H1 (cell line): ENCODE results near the gene CORO2B. TPM values are rescaled to one million over a fixed set of nuclear protein-coding genes. Genes with fewer than 3 reads are reported as not detected.

Source experiments
- CTCF ChIA-PET: fragments of 300-600 bp; sonication (Branson Sonifier 250); formaldehyde crosslinking; loops from one replicate; lab custom pipeline; 2021; ENCODE audit not compliant: partially characterized antibody; lab: Charles Lee
- POLR2A ChIA-PET: fragments of 300-600 bp; sonication (Branson Sonifier 250); formaldehyde crosslinking; loops from one replicate; lab custom pipeline; 2021; ENCODE audit warnings: inconsistent platforms; ENCODE audit not compliant: partially characterized antibody; lab: Charles Lee
- DNase-seq, 2 experiments: peaks; one replicate each; pipeline versions ENCODE4 v3.0.0 to v3.0.0-alpha.2; 2010 to 2022; ENCODE audit warnings: low spot score in 2 of 2, low read depth in 1 of 2, mixed read lengths in 1 of 2
- FAIRE-seq: peaks from 2 replicates; lab custom pipeline; 2011; peaks lifted over from hg19 to GRCh38; lab: Jason Lieb, UNC
- H2AFZ ChIP-seq: 2 replicates; pipeline ENCODE4 v1.8.1; 2012; ENCODE audit warnings: low read length, inconsistent platforms
- H2AK5ac ChIP-seq: 2 replicates; pipeline ENCODE4 v1.6.1; 2013; ENCODE audit warnings: low read depth, low read length
- H2BK120ac ChIP-seq: replicated peaks from 2 replicates; pipeline ENCODE3; 2013; ENCODE audit warnings: low read depth, low read length, inconsistent platforms
- H2BK12ac ChIP-seq: 2 replicates; pipeline ENCODE4 v1.6.1; 2013; ENCODE audit warnings: low read depth, low read length
- H2BK15ac ChIP-seq: 2 replicates; pipeline ENCODE4 v1.6.1; 2013; ENCODE audit warnings: low read length
- H2BK20ac ChIP-seq: 2 replicates; pipeline ENCODE4 v1.6.1; 2013; ENCODE audit warnings: low read length
- H2BK5ac ChIP-seq: 2 replicates; pipeline ENCODE4 v1.6.1; 2013; ENCODE audit warnings: low read depth, low read length
- H3K14ac ChIP-seq: 2 replicates; pipeline ENCODE4 v1.6.1; 2013; ENCODE audit warnings: inconsistent platforms; ENCODE audit not compliant: insufficient read length
- H3K18ac ChIP-seq: 2 replicates; pipeline ENCODE4 v1.6.1; 2013; ENCODE audit warnings: low read length; ENCODE audit errors: extremely low read depth
- H3K23ac ChIP-seq: 2 replicates; pipeline ENCODE4 v1.6.1; 2013; ENCODE audit warnings: inconsistent platforms; ENCODE audit not compliant: insufficient read length
- H3K23me2 ChIP-seq: 2 replicates; pipeline ENCODE4 v1.6.1; 2013; ENCODE audit warnings: low read depth, low read length
- H3K27ac ChIP-seq: 2 replicates; pipeline ENCODE4 v1.6.1; 2011; ENCODE audit warnings: low read depth, low read length, inconsistent platforms
- H3K27me3 ChIP-seq, 4 experiments: replicated peaks in 1 of 4; 1 replicate in 1 of 4; 2 replicates in 3 of 4; pipeline versions ENCODE4 v1.6.1 to v1.8.1; 2011 to 2013; ENCODE audit warnings: low read length in 3 of 4, mild to moderate bottlenecking in 3 of 4, inconsistent platforms in 2 of 4, mixed read lengths in 2 of 4, moderate library complexity in 1 of 4; ENCODE audit not compliant: control insufficient read depth in 3 of 4, insufficient read depth in 3 of 4; ENCODE audit errors: extremely low read depth in 1 of 4
- H3K36me3 ChIP-seq, 4 experiments: 2 replicates each; pipeline versions ENCODE4 v1.6.1 to v1.8.1; 2011 to 2013; ENCODE audit warnings: mild to moderate bottlenecking in 4 of 4, low read length in 3 of 4, moderate library complexity in 2 of 4, control low read depth in 1 of 4, inconsistent platforms in 1 of 4; ENCODE audit not compliant: insufficient read depth in 4 of 4, control insufficient read depth in 2 of 4
- H3K4ac ChIP-seq: replicated peaks from 2 replicates; pipeline ENCODE3; 2013; ENCODE audit warnings: low read length, low read depth, mixed read lengths, inconsistent platforms; ENCODE audit not compliant: insufficient read length
- H3K4me1 ChIP-seq, 4 experiments: replicated peaks in 1 of 4; 1 replicate in 1 of 4; 2 replicates in 3 of 4; pipeline versions ENCODE4 v1.6.1 to v1.8.1; 2011 to 2013; ENCODE audit warnings: low read length in 3 of 4, inconsistent platforms in 2 of 4, mixed read lengths in 1 of 4; ENCODE audit not compliant: insufficient read depth in 4 of 4, control insufficient read depth in 3 of 4
- H3K4me2 ChIP-seq, 2 experiments: 2 replicates each; pipeline versions ENCODE4 v1.6.1 to v1.8.1; 2011 to 2013; ENCODE audit warnings: low read depth in 2 of 2, low read length in 2 of 2, control low read depth in 1 of 2, inconsistent platforms in 1 of 2, mild to moderate bottlenecking in 1 of 2; ENCODE audit not compliant: insufficient read depth in 1 of 2
- H3K4me3 ChIP-seq, 4 experiments: fragments of 200-600, 300-600 bp in 1 of 4; sonication (generic), shearing (Covaris generic), sonication (Bioruptor Twin) in 1 of 4; 2 replicates each; pipeline versions ENCODE4 v1.5.1 to v1.8.1; 2011 to 2016; ENCODE audit warnings: low read length in 4 of 4, low read depth in 3 of 4, control low read depth in 2 of 4, inconsistent platforms in 2 of 4, mild to moderate bottlenecking in 2 of 4, mixed read lengths in 1 of 4, moderate library complexity in 1 of 4; ENCODE audit not compliant: insufficient read depth in 2 of 4; ENCODE audit errors: extremely low read depth in 1 of 4
- H3K56ac ChIP-seq: replicated peaks from 2 replicates; pipeline ENCODE3; 2013; ENCODE audit warnings: low read depth, mild to moderate bottlenecking, mixed read lengths, low read length, inconsistent platforms; ENCODE audit not compliant: insufficient read length
- H3K79me1 ChIP-seq: 2 replicates; pipeline ENCODE4 v1.6.1; 2013; ENCODE audit warnings: low read depth, low read length, control low read depth
- H3K79me2 ChIP-seq, 2 experiments: 2 replicates each; pipeline versions ENCODE4 v1.6.1 to v1.8.1; 2012 to 2013; ENCODE audit warnings: low read length in 2 of 2, mild to moderate bottlenecking in 2 of 2, inconsistent platforms in 1 of 2; ENCODE audit not compliant: insufficient read depth in 2 of 2, control insufficient read depth in 1 of 2
- H3K9ac ChIP-seq, 4 experiments: replicated peaks in 1 of 4; 1 replicate in 1 of 4; 2 replicates in 3 of 4; pipeline versions ENCODE4 v1.6.1 to v1.8.1; 2011 to 2013; ENCODE audit warnings: low read depth in 3 of 4, low read length in 3 of 4, control low read depth in 2 of 4, mild to moderate bottlenecking in 2 of 4, moderate library complexity in 2 of 4, inconsistent platforms in 1 of 4; ENCODE audit errors: extremely low read depth in 1 of 4
- H3K9me3 ChIP-seq, 2 experiments: 2 replicates each; pipeline versions ENCODE4 v1.6.1 to v1.8.1; 2012 to 2013; ENCODE audit warnings: mild to moderate bottlenecking in 2 of 2, moderate library complexity in 2 of 2, control low read depth in 1 of 2, inconsistent platforms in 1 of 2, low read depth in 1 of 2, low read length in 1 of 2, mixed read lengths in 1 of 2; ENCODE audit not compliant: insufficient read depth in 2 of 2
- H4K20me1 ChIP-seq, 2 experiments: replicated peaks in 1 of 2; 2 replicates each; pipeline versions ENCODE3 to v1.8.1; 2011 to 2013; ENCODE audit warnings: inconsistent platforms in 2 of 2, low read length in 2 of 2, mild to moderate bottlenecking in 1 of 2; ENCODE audit not compliant: insufficient read depth in 2 of 2, control insufficient read depth in 1 of 2
- H4K5ac ChIP-seq: 2 replicates; pipeline ENCODE4 v1.6.1; 2013; ENCODE audit warnings: low read length, low read depth, mixed read lengths, inconsistent platforms; ENCODE audit not compliant: insufficient read length
- H4K8ac ChIP-seq: 2 replicates; pipeline ENCODE4 v1.8.0; 2013; ENCODE audit warnings: mild to moderate bottlenecking, moderate library complexity, low read length, inconsistent platforms; ENCODE audit not compliant: insufficient read depth; ENCODE audit errors: extremely low read depth
- H4K91ac ChIP-seq: replicated peaks from 2 replicates; pipeline ENCODE3; 2013; ENCODE audit warnings: low read length, mixed read lengths, inconsistent platforms; ENCODE audit not compliant: insufficient read length
- RNF2 ChIP-seq: fragments of 200-900, 300-1000 bp; sonication (generic); IDR thresholded peaks from 2 replicates; pipeline ENCODE4 v1.7.1; 2016; ENCODE audit warnings: borderline replicate concordance, low read depth, mild to moderate bottlenecking, antibody characterized with exemption, low read length; ENCODE audit not compliant: poor library complexity, severe bottlenecking; ENCODE audit errors: missing control alignments
- WGBS, 2 experiments: shearing (Covaris generic) in 1 of 2; methylation state at CpG; one replicate each; pipeline versions ENCODE4 v1.1.6 to v1.1.7; 2013 to 2015; ENCODE audit warnings: low lambda C conversion rate in 2 of 2, mixed read lengths in 2 of 2, inconsistent platforms in 1 of 2, low coverage in 1 of 2, missing lambda C conversion rate in 1 of 2; ENCODE audit not compliant: insufficient replicate concordance in 2 of 2, insufficient coverage in 1 of 2, insufficient read length in 1 of 2; ENCODE audit errors: extremely low coverage in 1 of 2, missing lambda C conversion rate in 1 of 2; 5-methylcytosine and 5-hydroxymethylcytosine counted together
- polyA plus RNA-seq, 7 experiments: library from polyadenylated mRNA; depleted of rRNA in 3 of 7; stranded (reverse) in 5 of 7; unstranded in 2 of 7; fragments of >200 nt in 5 of 7; fragments of 200-250 nt in 2 of 7; gene quantifications; 1 replicate in 5 of 7; 2 replicates in 1 of 7; 4 replicates in 1 of 7; pipeline versions ENCODE4 v1.2.1 to v1.2.3, GENCODE V29; 2011 to 2013; ENCODE audit warnings: missing spikeins in 2 of 7, mixed read lengths in 2 of 7
- total RNA-seq: library from RNA; stranded (reverse); fragmentation: NEBNext Ultra II Directional; extraction: Animal tissue kit (Norgen Biotek cat#: 25700); gene quantifications from 2 replicates; pipeline ENCODE4 v1.2.1, GENCODE V29; 2021

Gene CORO2B
- total and polyA plus RNA-seq, 2 of the 8 experiments (the other 6 are each of a cell fraction or from before 2014, with no cell fraction given): 3.4 to 6.7 TPM

DNA sequence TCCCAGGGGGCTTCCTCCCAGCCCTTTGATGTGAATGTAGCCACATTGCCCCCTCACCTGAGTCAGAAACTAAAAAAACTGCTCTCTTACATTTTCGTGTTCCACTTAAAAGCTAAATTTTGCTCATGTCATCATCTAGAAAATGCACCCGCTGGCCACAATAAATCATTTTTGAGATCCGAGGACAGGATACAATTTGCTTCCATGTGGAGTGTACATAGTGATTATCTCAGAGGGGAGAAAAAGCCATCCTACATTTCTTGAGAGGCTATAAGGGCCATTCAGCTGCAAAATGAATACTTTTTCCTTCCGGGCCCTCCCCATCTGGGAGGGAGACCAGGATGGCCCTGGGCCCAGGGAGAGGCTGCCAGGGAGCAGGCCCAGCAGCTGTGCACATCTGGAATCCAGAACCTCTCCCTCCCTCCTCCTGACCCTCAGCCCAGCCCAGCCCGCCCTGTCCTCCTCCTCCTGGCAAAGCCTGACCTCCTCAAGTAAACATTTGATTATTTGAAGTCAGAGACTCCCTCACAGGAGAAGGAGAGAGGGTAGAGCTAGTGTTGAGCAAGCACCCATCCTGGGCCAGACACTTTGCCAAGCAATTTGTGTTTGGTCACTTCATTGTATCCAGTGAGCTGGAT lies 59.1 kb downstream of the CORO2B start:
- H2BK20ac ChIP-seq: no peak overlapping the region
- no peak overlapping the region for H3K4ac ChIP-seq
- H2BK120ac ChIP-seq: no peak overlapping the region
- no peak overlapping the region for H4K91ac ChIP-seq
- no peak overlapping the region for H3K4me2 ChIP-seq
- no peaks in the 10 kb centered on the region for H3K36me3 ChIP-seq
- FAIRE-seq (no peak), DNase-seq (no peak)
- CTCF ChIA-PET: interaction anchor here (1.4 to 24.3 kb wide), 6 partner anchors 11 to 331 kb away, joined by 4 to 569 read pairs (median 6); no protein-coding TSS in a partner anchor
- no peaks in the 10 kb centered on the region for H3K23me2 ChIP-seq
- H2BK12ac ChIP-seq: no peak overlapping the region
- no peaks in the 10 kb centered on the region for H3K9me3 ChIP-seq
- H3K27ac ChIP-seq: no peak overlapping the region
- H3K79me1 ChIP-seq: no peaks in the 10 kb centered on the region
- no peak overlapping the region for H4K8ac ChIP-seq
- POLR2A ChIA-PET: no interaction called here
- no peak overlapping the region for H2BK15ac ChIP-seq
- H3K79me2 ChIP-seq: no peaks in the 10 kb centered on the region
- H2BK5ac ChIP-seq: no peak overlapping the region
- no peak overlapping the region for H2AK5ac ChIP-seq
- H3K18ac ChIP-seq: no peak overlapping the region
- H3K4me3 ChIP-seq: no peak overlapping the region
- H3K56ac ChIP-seq: no peak overlapping the region
- H4K20me1 ChIP-seq: no peaks in the 10 kb centered on the region
- H3K14ac ChIP-seq: no peak overlapping the region
- H2AFZ ChIP-seq: no peak overlapping the region
- H3K9ac ChIP-seq: no peak overlapping the region
- no peaks in the 10 kb centered on the region for H3K27me3 ChIP-seq
- no peak overlapping the region for H3K23ac ChIP-seq
- no peak overlapping the region for H4K5ac ChIP-seq
- WGBS, 2 experiments: 95% methylated on average over 4 of the region's 5 CpGs; no CpG with 5 or more reads in 1 of the 2 experiments
- H3K4me1 ChIP-seq: peaks cover 0 to 8% (median 5%) of the 10 kb centered on the region in 4 experiments; a peak in 5 of 7 replicates
- TF ChIP-seq RNF2: no peak
